GM21723 (cell line): ENCODE data around the gene ZNF253.
A peak's percentile ranks its signal among the peaks of the same experiment; 100 is the strongest.
"Not testable (repeated sequence)": the region's sequence is repeated elsewhere in the genome, so short reads cannot be mapped to it uniquely, and the experiment has no call there.

ENCODE experiments used
- ATAC-seq: cut with Tn5 transposase; IDR thresholded peaks from one replicate; pipeline ENCODE4 v1.9.1; 2021; ENCODE audit warnings: mild to moderate bottlenecking, moderate library complexity; ENCODE audit not compliant: unreplicated experiment

ZNF253 gene

GRCh38 chr19:19892055-19892941, 26.6 kb downstream of the ZNF253 start:
- not testable (repeated sequence) for ATAC-seq

- no peak for ATAC-seq
Measured at GRCh38 chr19:19900139-19900728, 34.6 kb downstream of the ZNF253 start.

GRCh38 chr19:19900729-19901444, 35.2 kb downstream of the ZNF253 start, which contains the start of gene ZNF93:
ZNF93 (plus strand) TSS chr19:19900946; CDS start chr19:19901089, 143 bp downstream.
- ATAC-seq = peak; percentile 88

- ATAC-seq = not testable (repeated sequence)
Measured at GRCh38 chr19:19907551-19907950, 41.9 kb downstream of the ZNF253 start.

GRCh38 chr19:19909654-19910053, 44.0 kb downstream of the ZNF253 start:
- ATAC-seq = no peak

- ATAC-seq = no peak
Measured at GRCh38 chr19:19911150-19911549, 45.5 kb downstream of the ZNF253 start.

- no peak for ATAC-seq
Measured at GRCh38 chr19:19914596-19914995, 48.9 kb downstream of the ZNF253 start.

- ATAC-seq = not testable (repeated sequence)
Measured at GRCh38 chr19:19930417-19930816, 64.7 kb downstream of the ZNF253 start.

- ATAC-seq = not testable (repeated sequence)
Measured at GRCh38 chr19:19933432-19934314, 68.0 kb downstream of the ZNF253 start.

GRCh38 chr19:19937403-19937802, 71.7 kb downstream of the ZNF253 start:
- ATAC-seq = no peak

GRCh38 chr19:19938449-19938848, 72.8 kb downstream of the ZNF253 start:
- no peak for ATAC-seq

- ATAC-seq = no peak
Measured at GRCh38 chr19:19943848-19944582, 78.3 kb downstream of the ZNF253 start.
